ENCODE results near the gene EEF1A2. TPM values are rescaled to one million over a fixed set of nuclear protein-coding genes. Genes with fewer than 3 reads are reported as not detected.
A peak's percentile ranks its signal among the peaks of the same experiment; 100 is the strongest.
"Not testable (repeated sequence)": the region's sequence is repeated elsewhere in the genome, so short reads cannot be mapped to it uniquely, and the experiment has no call there.

EEF1A2 gene
- total RNA-seq, 2 donors from 2014 or later: 0.14 to 3.1 TPM

GRCh38 chr20:63517376-63518309 is 18.8 kb upstream of the EEF1A2 start:
- Mint-ChIP-seq H3K27ac (no peak overlapping the region), H3K9me3 (peaks cover 2 to 8% of the 10 kb centered on the region in 2 donors), H3K36me3 (peaks cover 6 to 8% of the 10 kb centered on the region in 2 donors)
- DNase-seq (ENCODE audit: low spot score in 2 of 2) (peak in 1 of 2 donors; percentile 54), ATAC-seq (no peak)

- ATAC-seq, H3K27ac Mint-ChIP-seq: not testable (repeated sequence)
Observed at GRCh38 chr20:63514520-63514919, 15.6 kb upstream of the EEF1A2 start.

GRCh38 chr20:63513207-63513606 is 14.3 kb upstream of the EEF1A2 start:
- ATAC-seq (no peak), DNase-seq (ENCODE audit: low spot score in 2 of 2) (no peak)
- Mint-ChIP-seq H3K9me3 (peaks cover 0 to 6% of the 10 kb centered on the region in 2 donors), H3K36me3 (peaks cover 0 to 5% of the 10 kb centered on the region in 2 donors), H3K27ac (no peak overlapping the region)

More at GRCh38 chr20:63514520-63514919, 15.6 kb upstream of the EEF1A2 start:
- DNase-seq (ENCODE audit: low spot score in 2 of 2): peak in 1 of 2 donors; percentile 6
- H3K9me3 Mint-ChIP-seq, H3K36me3 Mint-ChIP-seq: not testable (repeated sequence)

GRCh38 chr20:63509088-63509564 is 10.2 kb upstream of the EEF1A2 start:
- no peak for ATAC-seq
- Mint-ChIP-seq H3K27ac (no peak overlapping the region), H3K9me3 (peaks cover under 1 to 1% of the 10 kb centered on the region in 2 donors), H3K36me3 (peaks cover 10 to 11% of the 10 kb centered on the region in 2 donors)
- DNase-seq (ENCODE audit: low spot score in 2 of 2): no peak

- no peak for ATAC-seq
- DNase-seq (ENCODE audit: low spot score in 2 of 2): no peak
- H3K36me3 Mint-ChIP-seq: peaks cover 11 to 15% of the 10 kb centered on the region in 2 donors
- peaks cover 0 to 3% of the 10 kb centered on the region in 2 donors for H3K9me3 Mint-ChIP-seq
- H3K27ac Mint-ChIP-seq: no peak overlapping the region
Observed at GRCh38 chr20:63508072-63508768, 9.3 kb upstream of the EEF1A2 start.

- ATAC-seq (no peak), DNase-seq (ENCODE audit: low spot score in 2 of 2) (no peak)
- Mint-ChIP-seq H3K27ac (no peak overlapping the region), H3K9me3 (peaks cover 0 to 3% of the 10 kb centered on the region in 2 donors), H3K36me3 (peaks cover 8 to 15% of the 10 kb centered on the region in 2 donors)
Observed at GRCh38 chr20:63507083-63507743, 8.3 kb upstream of the EEF1A2 start.

- Mint-ChIP-seq H3K27ac (no peak overlapping the region), H3K36me3 (peaks cover 8 to 15% of the 10 kb centered on the region in 2 donors), H3K9me3 (peaks cover 0 to 3% of the 10 kb centered on the region in 2 donors)
- DNase-seq (ENCODE audit: low spot score in 2 of 2) (no peak), ATAC-seq (no peak)
Observed at GRCh38 chr20:63505723-63506122, 6.8 kb upstream of the EEF1A2 start.

- Mint-ChIP-seq H3K36me3 (peaks cover 8 to 15% of the 10 kb centered on the region in 2 donors), H3K9me3 (peaks cover 0 to 3% of the 10 kb centered on the region in 2 donors), H3K27ac (no peak overlapping the region)
- no peak for ATAC-seq
- DNase-seq (ENCODE audit: low spot score in 2 of 2): no peak
Observed at GRCh38 chr20:63505281-63505680, 6.4 kb upstream of the EEF1A2 start.

- ATAC-seq: no peak
- DNase-seq (ENCODE audit: low spot score in 2 of 2): no peak
- H3K36me3 Mint-ChIP-seq: peaks cover 8 to 15% of the 10 kb centered on the region in 2 donors
- no peak overlapping the region for H3K27ac Mint-ChIP-seq
- peaks cover 0 to 3% of the 10 kb centered on the region in 2 donors for H3K9me3 Mint-ChIP-seq
Observed at GRCh38 chr20:63504642-63505041, 5.8 kb upstream of the EEF1A2 start.

- Mint-ChIP-seq H3K36me3 (peaks cover 8 to 15% of the 10 kb centered on the region in 2 donors), H3K27ac (no peak overlapping the region), H3K9me3 (peaks cover 0 to 3% of the 10 kb centered on the region in 2 donors)
- DNase-seq (ENCODE audit: low spot score in 2 of 2) (no peak), ATAC-seq (no peak)
Observed at GRCh38 chr20:63503524-63503923, 4.6 kb upstream of the EEF1A2 start.

- Mint-ChIP-seq H3K36me3 (peaks cover 8 to 15% of the 10 kb centered on the region in 2 donors), H3K27ac (no peak overlapping the region), H3K9me3 (peaks cover 0 to 3% of the 10 kb centered on the region in 2 donors)
- DNase-seq (ENCODE audit: low spot score in 2 of 2) (no peak), ATAC-seq (no peak)
Observed at GRCh38 chr20:63502671-63503172, 3.8 kb upstream of the EEF1A2 start.

- no peak for ATAC-seq
- peaks cover 8 to 15% of the 10 kb centered on the region in 2 donors for H3K36me3 Mint-ChIP-seq
Observed at GRCh38 chr20:63501818-63502670, 3.2 kb upstream of the EEF1A2 start.

GRCh38 chr20:63500902-63501817 is 2.3 kb upstream of the EEF1A2 start:
- DNase-seq (ENCODE audit: low spot score in 2 of 2): no peak
- Mint-ChIP-seq H3K27ac (no peak overlapping the region), H3K36me3 (peaks cover 8 to 15% of the 10 kb centered on the region in 2 donors), H3K9me3 (peaks cover 0 to 3% of the 10 kb centered on the region in 2 donors)
- ATAC-seq: no peak

More at GRCh38 chr20:63501818-63502670, 3.2 kb upstream of the EEF1A2 start:
- DNase-seq (ENCODE audit: low spot score in 2 of 2): no peak
- Mint-ChIP-seq H3K9me3 (peaks cover 0 to 3% of the 10 kb centered on the region in 2 donors), H3K27ac (no peak overlapping the region)

- Mint-ChIP-seq H3K27ac (no peak overlapping the region), H3K9me3 (peaks cover 0 to 3% of the 10 kb centered on the region in 2 donors), H3K36me3 (peaks cover 7 to 14% of the 10 kb centered on the region in 2 donors)
- ATAC-seq (no peak), DNase-seq (ENCODE audit: low spot score in 2 of 2) (no peak)
Observed at GRCh38 chr20:63500151-63500901, 1.4 kb upstream of the EEF1A2 start.

Data from activated naive CD4-positive, alpha-beta T cell treated with anti-CD3 and anti-CD28 coated beads, Interleukin-2, amount 50 U/mL, for 72 hours (primary cell).